Caco-2 (cell line): Measurements from ENCODE around the gene LTBP3. TPM values are rescaled to one million over a fixed set of nuclear protein-coding genes. Genes with fewer than 3 reads are reported as not detected.

Experiments
- BruUV-seq: library from RNA; stranded (reverse); fragments of 400-500 nt; replicated peaks from 2 replicates; lab custom pipeline; 2021; lab: Mats Ljungman, UMichigan
- CTCF ChIA-PET: fragments of 300-600 bp; sonication (Branson Sonifier 250); formaldehyde crosslinking; loops from one replicate; lab custom pipeline; 2022; ENCODE audit warnings: antibody characterized with exemption; lab: Charles Lee
- POLR2A ChIA-PET: fragments of 300-600 bp; sonication (Branson Sonifier 250); formaldehyde crosslinking; loops from one replicate; lab custom pipeline; 2022; ENCODE audit warnings: antibody characterized with exemption; lab: Charles Lee
- DNase-seq, 2 experiments: peaks; one replicate each; pipeline versions ENCODE4 v3.0.0 to v3.0.0-alpha.2; 2020 to 2022
- H3K27me3 ChIP-seq: replicated peaks from 2 replicates; pipeline ENCODE4 v1.6.0; 2011; ENCODE audit warnings: low read length; ENCODE audit not compliant: control insufficient read depth, insufficient read depth
- H3K36me3 ChIP-seq: 2 replicates; pipeline ENCODE4 v1.5.1; 2011; ENCODE audit warnings: low read length; ENCODE audit not compliant: control insufficient read depth, insufficient read depth
- H3K4me1 ChIP-seq: fragments of 250-450 bp; sonication (Bioruptor Pico); 2 replicates; pipeline ENCODE4 v1.5.1; 2020; ENCODE audit warnings: mild to moderate bottlenecking
- H3K4me3 ChIP-seq: 2 replicates; pipeline ENCODE4 v1.5.1; 2011; ENCODE audit warnings: low read depth, mild to moderate bottlenecking, control low read depth, low read length
- H3K9me3 ChIP-seq: fragments of 250-450 bp; sonication (Bioruptor Pico); 2 replicates; pipeline ENCODE4 v1.5.1; 2020; ENCODE audit warnings: mild to moderate bottlenecking, moderate library complexity
- H3K27ac Mint-ChIP-seq: one replicate; pipeline ENCODE4 v1.8.0; 2022; ENCODE audit warnings: mixed read lengths; ENCODE audit not compliant: unreplicated experiment
- H3K27me3 Mint-ChIP-seq: one replicate; pipeline ENCODE4 v1.8.0; 2022; ENCODE audit warnings: mixed read lengths; ENCODE audit not compliant: insufficient read depth, unreplicated experiment
- H3K36me3 Mint-ChIP-seq: one replicate; pipeline ENCODE4 v1.8.0; 2022; ENCODE audit warnings: mild to moderate bottlenecking, mixed read lengths; ENCODE audit not compliant: insufficient read depth, unreplicated experiment
- H3K4me1 Mint-ChIP-seq: one replicate; pipeline ENCODE4 v1.8.0; 2022; ENCODE audit warnings: low read depth, mixed read lengths; ENCODE audit not compliant: unreplicated experiment
- H3K4me3 Mint-ChIP-seq: one replicate; pipeline ENCODE4 v1.8.0; 2022; ENCODE audit warnings: mild to moderate bottlenecking, moderate library complexity, mixed read lengths; ENCODE audit not compliant: unreplicated experiment
- H3K9me3 Mint-ChIP-seq: one replicate; pipeline ENCODE4 v1.8.0; 2022; ENCODE audit warnings: mixed read lengths; ENCODE audit not compliant: unreplicated experiment
- intact Hi-C: fragments of 100-400 bp; cut with micrococcal nuclease; formaldehyde crosslinking; loops from one replicate; pipeline ENCODE4 v1.10.0; 2022; ENCODE audit not compliant: unreplicated experiment
- total RNA-seq: library from RNA; stranded (reverse); gene quantifications from 2 replicates; pipeline ENCODE4 v1.2.3, GENCODE V29; 2022
- TF ChIP-seq, protein P1 (sequence below), 2 experiments: fragments of 200-600 bp in 1 of 2; IDR thresholded peaks; 1 replicate in 1 of 2; 2 replicates in 1 of 2; pipeline versions ENCODE4 v1.5.1 to v1.8.0; 2011 to 2022; ENCODE audit warnings: antibody characterized with exemption in 1 of 2, control low read depth in 1 of 2, inconsistent platforms in 1 of 2, low read depth in 1 of 2, low read length in 1 of 2, mild to moderate bottlenecking in 1 of 2, moderate library complexity in 1 of 2; ENCODE audit not compliant: insufficient read depth in 1 of 2, severe bottlenecking in 1 of 2, unreplicated experiment in 1 of 2

The LTBP3 gene
- total RNA-seq, 1 experiment from 2014 or later = 91.2 TPM

DNA sequence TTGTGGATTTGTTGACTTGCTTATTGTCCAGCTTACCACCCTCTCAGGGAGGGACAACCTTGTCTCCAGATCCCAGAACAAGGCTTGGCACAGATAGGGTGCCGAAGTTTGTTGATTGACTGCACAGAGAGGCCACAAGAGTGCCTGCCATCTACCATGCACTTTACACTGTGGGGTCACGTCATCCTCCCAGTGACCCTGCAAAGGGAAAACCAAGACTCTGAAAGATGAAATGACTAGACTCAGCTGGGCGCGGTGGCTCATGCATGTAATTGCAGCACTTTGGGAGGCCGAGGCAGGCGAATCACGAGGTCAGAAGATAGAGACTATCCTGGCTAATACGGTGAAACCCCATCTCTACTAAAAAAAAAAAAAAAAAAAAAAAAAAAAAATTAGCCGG, 4.6 kb upstream of the LTBP3 start:
- TF ChIP-seq, protein P1, sequence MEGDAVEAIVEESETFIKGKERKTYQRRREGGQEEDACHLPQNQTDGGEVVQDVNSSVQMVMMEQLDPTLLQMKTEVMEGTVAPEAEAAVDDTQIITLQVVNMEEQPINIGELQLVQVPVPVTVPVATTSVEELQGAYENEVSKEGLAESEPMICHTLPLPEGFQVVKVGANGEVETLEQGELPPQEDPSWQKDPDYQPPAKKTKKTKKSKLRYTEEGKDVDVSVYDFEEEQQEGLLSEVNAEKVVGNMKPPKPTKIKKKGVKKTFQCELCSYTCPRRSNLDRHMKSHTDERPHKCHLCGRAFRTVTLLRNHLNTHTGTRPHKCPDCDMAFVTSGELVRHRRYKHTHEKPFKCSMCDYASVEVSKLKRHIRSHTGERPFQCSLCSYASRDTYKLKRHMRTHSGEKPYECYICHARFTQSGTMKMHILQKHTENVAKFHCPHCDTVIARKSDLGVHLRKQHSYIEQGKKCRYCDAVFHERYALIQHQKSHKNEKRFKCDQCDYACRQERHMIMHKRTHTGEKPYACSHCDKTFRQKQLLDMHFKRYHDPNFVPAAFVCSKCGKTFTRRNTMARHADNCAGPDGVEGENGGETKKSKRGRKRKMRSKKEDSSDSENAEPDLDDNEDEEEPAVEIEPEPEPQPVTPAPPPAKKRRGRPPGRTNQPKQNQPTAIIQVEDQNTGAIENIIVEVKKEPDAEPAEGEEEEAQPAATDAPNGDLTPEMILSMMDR (IDR thresholded peaks at IDR 0.05; ENCODE audit: insufficient read depth in 1 of 2, low read depth in 1 of 2, low read length in 1 of 2, severe bottlenecking in 1 of 2, unreplicated experiment in 1 of 2) = no peak
- no peaks in the 10 kb centered on the region for H3K27me3 Mint-ChIP-seq
- no TSS peak for BruUV-seq
- H3K27ac Mint-ChIP-seq = no peak overlapping the region
- Histone ChIP-seq H3K4me3 (no peak overlapping the region), H3K9me3 (no peaks in the 10 kb centered on the region), H3K4me1 (peaks cover 27% of the 10 kb centered on the region), H3K27me3 (no peaks in the 10 kb centered on the region), H3K36me3 (peaks cover 1% of the 10 kb centered on the region; the same call in 1 of the 2 replicates)
- H3K4me1 Mint-ChIP-seq = peaks cover 20% of the 10 kb centered on the region
- intact Hi-C loops = no loop called here
- H3K36me3 Mint-ChIP-seq = peaks cover 5% of the 10 kb centered on the region
- DNase-seq = no peak
- ChIA-PET POLR2A (interaction anchor here (0.7 kb wide), 1 partner anchor 140 kb away, joined by 8 read pairs; the partner anchor contains the start of gene NEAT1), CTCF (no interaction called here)
- H3K9me3 Mint-ChIP-seq = no peaks in the 10 kb centered on the region
- no peak overlapping the region for H3K4me3 Mint-ChIP-seq

DNA sequence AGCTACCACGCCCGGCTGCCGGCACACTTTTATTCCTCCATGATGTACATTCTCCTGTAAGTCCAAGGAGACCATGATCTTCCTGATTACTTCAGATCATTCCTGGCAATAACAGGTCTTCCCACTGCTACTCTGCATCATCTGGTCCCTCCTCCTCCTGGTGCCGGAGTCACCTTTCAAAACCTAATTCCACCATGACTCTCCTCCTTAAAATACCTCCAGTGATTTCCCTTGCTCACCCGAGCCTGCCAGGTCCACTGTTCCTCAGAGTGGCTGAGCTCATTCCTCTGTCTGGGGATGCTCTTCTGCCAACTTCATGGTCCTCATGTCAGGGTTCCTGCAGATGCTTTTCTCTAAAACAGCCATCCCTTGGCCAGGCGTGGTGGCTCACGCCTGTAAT, 3.9 kb upstream of the LTBP3 start:
- no peak for DNase-seq
- no peak overlapping the region for H3K27ac Mint-ChIP-seq
- ChIA-PET POLR2A (interaction anchor here (0.5 to 1.0 kb wide), 2 partner anchors 8 to 37 kb away, joined by 3 to 7 read pairs; partner anchors contain the start of genes SCYL1 and ZNRD2), CTCF (interaction anchor here (0.6 to 1.5 kb wide), 3 partner anchors 11 to 720 kb away, joined by 3 to 11 read pairs (median 9); partner anchors contain the start of gene FAM89B)
- no peak overlapping the region for H3K4me3 Mint-ChIP-seq
- intact Hi-C loops = no loop called here
- H3K9me3 Mint-ChIP-seq = no peaks in the 10 kb centered on the region
- Histone ChIP-seq H3K9me3 (no peaks in the 10 kb centered on the region), H3K4me3 (no peak overlapping the region), H3K27me3 (no peaks in the 10 kb centered on the region), H3K4me1 (peaks cover 32% of the 10 kb centered on the region), H3K36me3 (peaks cover 1% of the 10 kb centered on the region; the same call in 1 of the 2 replicates)
- peaks cover 10% of the 10 kb centered on the region for H3K36me3 Mint-ChIP-seq
- BruUV-seq = no TSS peak
- peaks cover 20% of the 10 kb centered on the region for H3K4me1 Mint-ChIP-seq
- H3K27me3 Mint-ChIP-seq = no peaks in the 10 kb centered on the region
- TF ChIP-seq, protein P1 (IDR thresholded peaks at IDR 0.05; ENCODE audit: insufficient read depth in 1 of 2, low read depth in 1 of 2, low read length in 1 of 2, severe bottlenecking in 1 of 2, unreplicated experiment in 1 of 2) = no peak

DNA sequence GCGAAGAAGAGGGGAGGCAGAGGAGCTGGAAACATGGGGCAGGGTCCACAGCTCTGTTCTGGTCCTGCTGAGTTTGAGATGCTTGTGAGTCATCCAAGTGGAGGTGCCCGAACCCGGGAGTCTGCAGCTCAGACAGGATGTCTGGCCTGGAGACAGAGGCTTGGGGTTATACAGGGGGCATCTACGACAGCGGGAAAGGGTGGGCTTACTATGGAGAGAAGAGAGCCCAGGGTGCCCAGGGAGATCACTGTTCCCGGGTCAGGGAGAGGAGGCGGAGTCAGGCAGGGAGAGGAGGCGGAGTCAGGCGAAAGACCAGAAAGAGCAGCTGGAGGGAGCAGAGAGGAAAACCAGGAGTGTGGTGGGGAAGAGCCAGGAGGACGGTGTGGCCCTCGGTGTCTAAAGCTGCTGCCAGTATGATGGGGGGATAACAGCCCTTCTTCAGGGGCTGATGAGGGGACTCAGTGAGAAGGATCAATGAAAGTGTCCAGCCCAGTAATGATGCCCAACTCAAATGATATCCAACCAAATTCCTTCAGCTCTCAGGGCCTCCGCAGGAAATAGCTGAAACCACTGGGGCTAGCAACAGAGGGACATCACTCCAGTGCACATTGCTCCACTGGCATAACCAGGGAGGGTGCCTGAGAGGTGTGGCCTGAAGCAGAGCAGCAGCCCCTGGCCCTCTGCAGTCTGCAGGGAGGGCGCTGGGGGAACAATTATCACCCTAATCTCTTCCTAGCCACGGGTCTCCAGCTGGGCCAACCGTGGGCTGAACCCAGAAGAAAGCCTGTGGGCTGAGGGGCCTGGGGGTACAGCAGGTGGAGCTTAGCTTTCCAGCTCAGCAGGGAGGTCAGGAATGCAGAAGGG, 2.6 kb upstream of the LTBP3 start:
- peak overlapping the region; percentile 61 for H3K27ac Mint-ChIP-seq
- CTCF ChIA-PET = interaction anchor here (0.9 to 1.5 kb wide), 3 partner anchors 9 to 36 kb away, joined by 3 to 11 read pairs (median 4); partner anchors contain the start of genes FAM89B, SCYL1 and ZNRD2
- Histone ChIP-seq H3K27me3 (no peaks in the 10 kb centered on the region), H3K4me3 (no peak overlapping the region), H3K9me3 (no peaks in the 10 kb centered on the region), H3K36me3 (no peaks in the 10 kb centered on the region), H3K4me1 (peaks cover 45% of the 10 kb centered on the region)
- peak in 1 of 2 experiments; percentile 50 for DNase-seq
- H3K4me3 Mint-ChIP-seq = peak overlapping the region; percentile 20
- H3K36me3 Mint-ChIP-seq = peaks cover 12% of the 10 kb centered on the region
- intact Hi-C loops = no loop called here
- H3K27me3 Mint-ChIP-seq = no peaks in the 10 kb centered on the region
- peaks cover 27% of the 10 kb centered on the region for H3K4me1 Mint-ChIP-seq
- POLR2A ChIA-PET = interaction anchor here (0.6 to 1.0 kb wide), 2 partner anchors 9 to 10 kb away, joined by 3 read pairs; partner anchors contain the start of gene ZNRD2
- H3K9me3 Mint-ChIP-seq = no peaks in the 10 kb centered on the region
- BruUV-seq = no TSS peak
- TF ChIP-seq, protein P1 (IDR thresholded peaks at IDR 0.05; ENCODE audit: insufficient read depth in 1 of 2, low read depth in 1 of 2, low read length in 1 of 2, severe bottlenecking in 1 of 2, unreplicated experiment in 1 of 2) = no peak
